ENCODE results near the gene CDKN2AIP.
"Not testable (repeated sequence)": the region's sequence is repeated elsewhere in the genome, so short reads cannot be mapped to it uniquely, and the experiment has no call there.

CDKN2AIP gene

DNA sequence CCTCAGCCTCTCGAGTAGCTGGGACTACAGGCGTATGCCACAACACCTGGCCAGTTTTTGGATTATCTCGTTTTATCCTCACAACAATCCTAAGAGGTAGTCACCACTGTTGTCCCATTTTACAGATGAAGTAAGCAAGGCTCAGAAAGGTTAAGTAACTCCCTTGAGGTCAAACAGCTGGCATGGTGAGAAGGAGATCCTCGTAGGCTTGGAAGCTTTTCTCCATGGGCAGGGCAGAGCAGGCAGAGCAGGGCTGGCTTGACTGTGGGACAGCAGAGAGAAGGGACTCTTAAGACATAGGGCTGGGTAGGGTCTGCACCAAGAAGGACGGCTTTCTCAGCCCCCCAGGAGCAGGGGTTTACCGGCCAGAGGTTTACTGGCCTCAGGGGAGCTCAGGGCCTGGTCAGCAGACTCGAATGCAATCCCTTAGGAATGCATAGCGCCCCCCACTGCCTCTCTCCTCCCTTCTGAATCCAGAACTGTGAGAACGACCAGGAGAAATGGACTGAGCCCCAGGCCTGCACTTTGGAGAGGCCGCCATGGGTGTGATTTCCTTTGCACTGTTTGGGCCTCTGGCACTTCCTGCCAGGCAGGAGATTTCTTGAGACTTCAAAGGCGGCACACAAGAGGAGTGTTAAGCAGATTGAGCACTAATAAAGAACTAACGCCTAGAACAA, 14.0 kb upstream of the CDKN2AIP start:
- TF ChIP-seq ZNF274 (IDR thresholded peaks at IDR 0.05; ENCODE audit: low read depth, low read length), result no peak
- no peak overlapping the region for H3K4me3 ChIP-seq (ENCODE audit: low read length)

DNA sequence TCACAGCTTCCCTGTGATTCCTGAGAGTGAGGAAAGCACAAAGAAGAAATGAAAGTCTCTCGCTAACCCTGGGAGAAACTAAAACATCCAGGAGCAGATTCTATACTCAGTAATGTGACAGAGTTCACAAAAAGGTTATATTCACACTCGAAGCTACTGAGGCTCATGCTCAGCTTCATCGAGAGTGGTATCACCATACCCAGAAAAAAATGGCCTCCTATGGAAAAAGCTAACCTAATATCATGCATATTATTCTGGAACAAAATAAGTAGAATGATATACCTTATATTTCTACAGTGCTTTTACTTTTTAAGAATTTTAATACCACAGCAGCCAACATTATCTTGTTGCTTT, 13.5 kb upstream of the CDKN2AIP start:
- TF ChIP-seq ZNF274 (IDR thresholded peaks at IDR 0.05; ENCODE audit: low read depth, low read length), result no peak
- no peak overlapping the region for H3K4me3 ChIP-seq (ENCODE audit: low read length)

DNA sequence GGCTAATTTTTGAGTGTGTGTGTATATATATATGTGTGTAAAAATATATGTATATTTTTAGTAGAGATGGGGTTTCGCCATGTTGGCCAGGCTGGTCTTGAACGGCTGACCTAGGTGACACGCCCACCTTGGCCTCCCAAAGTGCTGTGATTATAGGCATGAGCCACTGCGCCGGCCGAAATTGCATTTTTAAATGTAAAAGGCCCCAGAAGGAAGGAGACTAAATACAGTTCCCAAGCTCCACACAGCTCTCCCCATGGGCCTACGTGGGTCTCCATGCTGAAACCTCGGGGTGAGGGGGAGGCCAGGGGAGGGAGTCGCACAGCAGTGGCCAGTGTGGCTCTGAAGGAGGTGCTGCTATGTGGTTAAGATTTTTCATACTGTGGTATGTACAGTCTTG, 12.8 kb upstream of the CDKN2AIP start:
- H3K4me3 ChIP-seq (ENCODE audit: low read length), result no peak overlapping the region
- TF ChIP-seq ZNF274 (IDR thresholded peaks at IDR 0.05; ENCODE audit: low read depth, low read length), result no peak

DNA sequence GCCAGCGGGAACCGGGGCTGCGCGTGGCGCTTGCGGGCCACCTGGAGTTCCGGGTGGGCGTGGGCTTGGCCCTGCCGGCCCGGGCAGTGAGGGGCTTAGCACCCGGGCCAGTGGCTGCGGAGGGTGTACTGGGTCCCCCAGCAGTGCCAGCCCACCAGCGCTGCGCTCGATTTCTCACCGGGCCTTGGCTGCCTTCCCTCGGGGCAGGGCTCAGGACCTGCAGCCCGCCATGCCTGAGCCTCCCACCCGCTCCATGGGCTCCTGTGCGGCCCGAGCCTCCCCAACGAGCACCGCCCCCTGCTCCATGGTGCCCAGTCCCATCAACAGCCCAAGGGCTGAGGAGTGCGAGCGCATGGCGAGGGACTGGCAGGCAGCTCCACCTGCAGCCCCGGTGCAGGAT, 11.3 kb upstream of the CDKN2AIP start:
- H3K4me3 ChIP-seq (ENCODE audit: low read length), result not testable (repeated sequence)

DNA sequence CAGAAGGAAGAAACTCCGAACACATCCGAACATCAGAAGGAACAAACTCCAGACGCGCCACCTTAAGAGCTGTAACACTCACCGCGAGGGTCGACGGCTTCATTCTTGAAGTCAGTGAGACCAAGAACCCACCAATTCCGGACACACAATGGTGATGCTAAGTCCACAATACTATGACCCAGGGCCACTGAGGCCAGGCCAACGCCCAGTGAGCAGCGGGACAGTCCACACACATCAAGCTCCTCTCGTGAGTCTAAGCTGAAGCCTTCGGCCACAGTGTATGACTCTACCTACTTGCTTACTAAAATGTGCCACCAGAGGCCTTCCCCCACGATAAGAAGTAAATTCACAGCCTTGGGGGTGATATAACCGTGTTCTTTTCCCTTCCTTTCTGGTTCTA, 10.2 kb upstream of the CDKN2AIP start:
- no peak overlapping the region for H3K4me3 ChIP-seq (ENCODE audit: low read length)
- no peak for TF ChIP-seq ZNF274 (IDR thresholded peaks at IDR 0.05; ENCODE audit: low read depth, low read length)

DNA sequence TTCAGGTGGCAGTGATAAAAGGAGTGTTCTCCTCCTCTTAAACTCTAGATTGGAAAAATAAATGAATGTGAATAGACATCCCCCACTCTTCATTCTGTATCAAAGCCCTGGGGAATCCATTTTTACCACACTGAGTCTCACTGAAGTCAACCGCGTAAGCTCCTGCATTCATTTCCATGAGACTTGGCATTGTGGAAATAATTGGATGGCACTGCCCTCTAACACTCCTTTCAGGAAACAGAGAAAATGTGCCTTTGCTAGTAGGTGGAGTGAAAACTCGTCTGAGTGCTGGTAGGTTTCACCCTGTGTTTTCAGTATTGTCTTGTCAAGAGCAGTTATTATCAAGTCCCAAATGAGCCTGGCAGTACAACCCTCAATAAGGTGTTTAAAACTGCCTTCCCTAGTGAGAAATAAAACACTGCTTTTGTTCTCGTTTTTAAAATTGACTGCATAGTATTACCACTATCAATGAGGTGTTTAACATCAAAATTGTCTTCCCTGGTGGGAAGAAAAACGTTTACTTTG, 9.7 kb upstream of the CDKN2AIP start:
- no peak overlapping the region for H3K4me3 ChIP-seq (ENCODE audit: low read length)
- no peak for TF ChIP-seq ZNF274 (IDR thresholded peaks at IDR 0.05; ENCODE audit: low read depth, low read length)

DNA sequence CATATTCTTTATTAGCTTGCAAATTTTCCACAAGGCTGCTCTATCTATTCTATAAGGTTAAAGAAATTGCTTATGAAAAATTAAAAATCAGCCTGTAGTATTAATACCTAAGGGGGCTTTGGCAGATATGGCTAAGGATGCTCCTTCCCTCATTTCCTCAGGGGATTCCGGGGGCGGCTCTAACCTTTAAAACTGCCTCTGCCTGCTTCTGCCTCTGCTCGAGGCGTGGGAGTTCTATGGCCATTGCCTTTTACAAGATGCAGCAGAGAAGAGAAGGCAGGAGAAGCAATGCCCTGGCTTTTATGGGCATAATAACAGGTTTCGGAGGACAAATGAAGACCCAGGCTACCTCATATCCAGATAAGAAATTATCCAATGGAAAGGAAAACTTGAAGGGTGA, 8.6 kb upstream of the CDKN2AIP start:
- TF ChIP-seq ZNF274 (IDR thresholded peaks at IDR 0.05; ENCODE audit: low read depth, low read length), result no peak
- H3K4me3 ChIP-seq (ENCODE audit: low read length), result no peak overlapping the region

DNA sequence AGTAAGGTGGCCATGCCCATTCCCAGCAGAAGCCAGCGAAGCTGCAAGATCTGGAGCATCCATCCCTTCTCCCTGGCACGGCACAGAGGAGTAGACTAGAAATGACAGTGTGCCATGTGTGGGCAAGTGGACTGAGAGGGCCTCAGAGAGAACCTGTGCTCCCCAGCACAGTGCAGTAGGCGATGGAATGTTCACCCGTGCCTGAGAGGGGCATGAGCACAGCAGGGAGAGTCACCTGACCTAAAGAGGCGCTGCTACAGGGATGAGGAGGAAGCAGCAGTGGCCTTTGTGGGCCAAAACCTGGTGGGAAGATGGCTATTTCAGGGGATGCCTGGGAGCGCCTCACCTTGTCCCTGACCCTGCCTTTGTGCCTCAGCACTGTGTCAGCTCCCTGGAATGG, 8.0 kb upstream of the CDKN2AIP start:
- no peak overlapping the region for H3K4me3 ChIP-seq (ENCODE audit: low read length)
- TF ChIP-seq ZNF274 (IDR thresholded peaks at IDR 0.05; ENCODE audit: low read depth, low read length), result no peak

DNA sequence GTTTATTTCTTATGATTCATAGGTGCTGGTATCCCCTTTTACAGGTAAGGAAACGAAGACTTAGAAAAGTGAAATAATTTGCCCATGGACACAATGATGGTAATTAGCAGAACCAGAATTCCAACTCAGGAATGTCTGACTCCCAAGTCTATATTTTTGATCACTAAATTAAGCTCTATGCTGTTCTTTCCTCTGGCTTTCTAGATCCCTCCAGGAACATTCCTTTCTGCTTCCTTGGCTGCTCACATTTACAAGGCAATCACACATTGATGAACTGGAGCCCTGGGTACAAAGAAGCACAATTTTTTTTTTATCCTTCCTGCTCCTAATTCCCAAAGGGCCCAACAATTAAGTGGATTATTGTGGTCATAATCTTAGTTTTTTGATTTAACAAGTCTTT, 7.0 kb upstream of the CDKN2AIP start:
- H3K4me3 ChIP-seq (ENCODE audit: low read length), result no peak overlapping the region
- no peak for TF ChIP-seq ZNF274 (IDR thresholded peaks at IDR 0.05; ENCODE audit: low read depth, low read length)

DNA sequence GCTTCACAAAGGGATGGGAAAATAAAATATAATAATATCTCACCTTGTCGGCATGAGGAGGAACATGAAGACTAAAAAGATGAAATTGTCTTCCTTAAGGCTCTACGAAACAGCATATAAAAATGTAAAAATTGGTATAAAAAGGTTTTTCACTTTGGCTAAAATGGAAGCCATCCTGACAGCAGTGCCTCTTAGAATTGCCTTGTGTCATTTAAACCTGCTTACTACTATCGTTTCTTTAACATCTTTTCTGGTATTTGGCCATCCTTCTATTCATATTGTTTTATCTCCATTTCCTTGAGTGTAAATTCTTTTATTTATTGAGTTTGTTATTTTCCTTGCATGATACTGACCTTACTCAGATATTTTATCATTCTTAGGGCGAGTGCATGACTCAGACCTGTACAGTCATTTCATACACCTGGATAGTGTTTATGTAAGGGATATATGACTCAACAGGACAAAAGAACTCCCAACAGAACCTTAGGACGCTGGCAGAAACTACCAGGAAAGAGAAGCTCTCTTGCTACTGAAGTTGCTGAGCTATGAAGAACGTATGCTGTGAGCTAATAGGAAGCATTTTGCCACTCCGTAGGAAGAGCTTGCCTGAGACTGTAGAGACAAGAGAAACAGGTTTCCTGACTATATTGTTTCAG, 5.8 kb upstream of the CDKN2AIP start:
- no peak overlapping the region for H3K4me3 ChIP-seq (ENCODE audit: low read length)
- TF ChIP-seq ZNF274 (IDR thresholded peaks at IDR 0.05; ENCODE audit: low read depth, low read length), result no peak

DNA sequence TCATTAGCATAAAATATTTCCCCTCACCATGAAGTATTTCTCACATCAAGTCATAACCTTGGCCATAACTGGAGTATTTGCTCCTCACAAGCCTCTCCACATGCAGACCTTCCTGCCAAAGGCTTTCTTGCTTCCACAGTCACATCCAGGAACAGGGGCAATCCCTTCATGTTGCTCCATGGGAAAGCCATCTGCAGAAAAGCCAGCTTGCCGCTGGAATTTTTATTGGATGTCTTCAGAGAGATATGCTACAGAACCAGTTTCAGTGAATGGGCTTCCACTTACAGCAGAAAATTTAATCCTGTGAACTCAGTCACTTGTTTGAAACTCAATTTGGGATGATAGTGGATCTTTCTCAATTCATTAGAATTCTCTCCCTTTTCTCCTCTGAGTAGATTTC, 3.2 kb upstream of the CDKN2AIP start:
- no peak for TF ChIP-seq ZNF274 (IDR thresholded peaks at IDR 0.05; ENCODE audit: low read depth, low read length)
- H3K4me3 ChIP-seq (ENCODE audit: low read length), result no peak overlapping the region

DNA sequence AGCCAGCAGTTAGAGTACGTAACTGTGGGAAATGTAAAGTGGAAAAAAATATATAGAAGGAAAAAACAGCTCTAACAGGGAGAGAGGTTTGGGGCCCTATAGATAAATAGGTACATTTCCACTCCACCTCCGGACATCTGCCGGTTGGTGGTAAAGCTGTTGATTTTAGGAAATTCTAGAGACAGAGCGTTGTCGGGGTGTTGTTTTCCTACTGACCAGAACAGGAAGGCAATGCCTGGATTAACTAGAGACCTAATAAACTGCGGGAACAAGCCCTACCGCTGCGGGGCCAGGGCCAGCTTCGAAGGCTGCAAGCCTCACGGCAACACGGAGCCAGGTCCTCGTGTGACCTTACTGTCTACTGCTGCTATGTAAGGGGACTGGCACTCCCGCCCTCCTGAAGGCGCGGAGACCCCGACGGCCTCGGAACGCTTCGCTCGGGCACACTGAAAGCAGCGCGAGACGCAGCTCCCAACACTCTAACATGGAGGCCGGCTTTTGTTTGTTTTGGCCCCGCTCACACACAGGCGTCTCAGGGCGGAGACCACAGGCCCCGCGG, 702 bp upstream of the CDKN2AIP start:
- H3K4me3 ChIP-seq (ENCODE audit: low read length), result peak overlapping the region; percentile 77

DNA sequence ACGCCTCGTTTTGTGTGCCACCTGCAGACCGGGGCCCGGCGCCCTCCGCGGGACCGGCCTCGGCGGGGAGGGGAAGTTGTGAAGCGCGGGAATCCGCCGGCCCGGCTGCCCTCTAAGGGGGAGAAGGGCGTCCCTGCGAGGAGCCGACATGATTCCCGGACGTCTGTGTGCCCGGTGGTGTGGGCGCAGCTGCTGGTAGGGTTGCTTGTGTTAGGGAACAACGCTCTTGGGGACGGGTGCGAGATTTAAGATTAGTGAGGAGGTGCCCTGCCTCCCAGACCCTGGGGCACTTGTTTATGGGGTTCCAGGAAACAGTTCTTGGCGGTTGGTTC, 627 bp downstream of the CDKN2AIP start:
- H3K4me3 ChIP-seq (ENCODE audit: low read length), result peak overlapping the region; percentile 90
- TF ChIP-seq ZNF274 (IDR thresholded peaks at IDR 0.05; ENCODE audit: low read depth, low read length), result no peak

More for the DNA sequence above, 702 bp upstream of the CDKN2AIP start:
- TF ChIP-seq ZNF274 (IDR thresholded peaks at IDR 0.05; ENCODE audit: low read depth, low read length), result no peak

DNA sequence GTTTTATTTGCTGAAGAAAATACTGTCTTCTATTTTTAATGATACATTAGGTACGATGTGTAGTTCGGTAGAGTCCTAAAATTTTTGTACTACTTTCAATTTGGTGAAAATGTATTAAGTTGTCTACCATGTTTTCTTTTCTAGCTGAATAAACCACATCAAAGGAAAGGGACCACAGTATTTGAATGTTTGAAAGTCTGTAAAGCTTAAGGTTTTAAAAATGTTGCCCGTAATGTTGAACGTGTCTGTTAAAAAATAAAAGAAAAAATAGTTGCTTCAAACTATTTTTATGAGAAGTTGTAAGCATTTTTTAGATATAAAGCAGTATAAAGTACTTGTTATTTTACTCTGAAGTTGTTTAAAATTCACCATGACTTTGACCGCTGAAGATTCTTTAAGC, 3.2 kb downstream of the CDKN2AIP start:
- no peak overlapping the region for H3K4me3 ChIP-seq (ENCODE audit: low read length)
- TF ChIP-seq ZNF274 (IDR thresholded peaks at IDR 0.05; ENCODE audit: low read depth, low read length), result no peak

DNA sequence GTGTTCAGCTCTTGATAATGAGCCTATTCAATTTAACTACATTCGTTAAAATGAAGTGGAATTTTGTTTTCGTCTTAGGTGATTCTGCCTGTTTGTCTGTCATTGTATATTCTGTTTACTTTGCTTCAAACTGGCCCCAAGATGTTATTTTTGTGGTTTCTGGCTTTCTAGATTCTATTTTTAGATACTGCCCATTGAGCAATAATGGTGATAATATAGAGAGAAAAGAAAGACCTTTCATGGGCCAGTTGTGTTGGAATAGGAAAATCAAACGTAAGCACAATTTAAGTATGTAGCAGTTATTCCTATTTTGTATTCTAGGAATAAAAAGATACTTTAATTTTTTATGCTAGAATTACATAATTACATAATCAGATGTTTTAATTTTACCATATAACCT, 4.0 kb downstream of the CDKN2AIP start:
- no peak for TF ChIP-seq ZNF274 (IDR thresholded peaks at IDR 0.05; ENCODE audit: low read depth, low read length)
- H3K4me3 ChIP-seq (ENCODE audit: low read length), result no peak overlapping the region

All from GM08714 (cell line).